Mesothelial cell of epicardium (in vitro differentiated cells): Measurements from ENCODE around the gene PGR. TPM values are rescaled to one million over a fixed set of nuclear protein-coding genes. Genes with fewer than 3 reads are reported as not detected.

ENCODE experiments used
- DNase-seq, 2 experiments: peaks; one replicate each; pipeline ENCODE4 v3.0.0; 2021; ENCODE audit warnings: low spot score in 2 of 2; ENCODE audit not compliant: unreplicated experiment in 2 of 2
- H3K27ac Mint-ChIP-seq: 2 replicates; pipeline ENCODE4 v1.8.0; 2021; ENCODE audit warnings: mixed read lengths
- H3K27me3 Mint-ChIP-seq: 2 replicates; pipeline ENCODE4 v1.8.0; 2021; ENCODE audit warnings: low read depth, mixed read lengths
- H3K36me3 Mint-ChIP-seq: 2 replicates; pipeline ENCODE4 v1.8.0; 2021; ENCODE audit warnings: mixed read lengths
- H3K4me1 Mint-ChIP-seq: 2 replicates; pipeline ENCODE4 v1.8.0; 2021; ENCODE audit warnings: mixed read lengths
- H3K4me3 Mint-ChIP-seq: 2 replicates; pipeline ENCODE4 v1.8.0; 2021; ENCODE audit warnings: mild to moderate bottlenecking, moderate library complexity, mixed read lengths
- H3K9me3 Mint-ChIP-seq: 2 replicates; pipeline ENCODE4 v1.8.0; 2021; ENCODE audit warnings: mixed read lengths
- total RNA-seq: library from RNA; stranded (reverse); gene quantifications from 3 replicates; pipeline ENCODE4 v1.2.1, GENCODE V29; 2021
- TF ChIP-seq, protein P1 (sequence below): fragments of 200-600 bp; sonication (generic); IDR thresholded peaks from one replicate; pipeline ENCODE4 v1.5.0; 2021; ENCODE audit warnings: antibody characterized with exemption; ENCODE audit not compliant: unreplicated experiment

PGR gene
- total RNA-seq, 1 donor from 2014 or later, result 0.02 TPM

DNA sequence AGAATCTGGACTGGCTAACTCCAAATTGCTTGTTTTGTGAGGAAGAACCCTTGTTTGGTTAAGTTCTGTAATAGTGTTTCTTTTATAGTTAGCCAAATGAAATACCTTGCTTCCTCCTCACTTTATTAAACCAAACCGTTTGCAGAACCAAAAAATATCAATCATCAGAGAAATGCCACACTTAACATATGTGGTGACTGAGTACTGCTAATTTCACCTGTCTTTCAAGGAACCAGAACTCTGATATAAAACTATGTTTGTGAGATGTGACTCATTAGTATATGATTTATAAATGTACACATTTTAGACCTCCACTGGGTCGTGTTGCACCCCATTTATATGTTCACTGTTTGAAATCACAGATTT lies 119.9 kb downstream of the PGR start:
- no peaks in the 10 kb centered on the region for H3K9me3 Mint-ChIP-seq
- H3K4me3 Mint-ChIP-seq, result no peak overlapping the region
- TF ChIP-seq, protein P1, sequence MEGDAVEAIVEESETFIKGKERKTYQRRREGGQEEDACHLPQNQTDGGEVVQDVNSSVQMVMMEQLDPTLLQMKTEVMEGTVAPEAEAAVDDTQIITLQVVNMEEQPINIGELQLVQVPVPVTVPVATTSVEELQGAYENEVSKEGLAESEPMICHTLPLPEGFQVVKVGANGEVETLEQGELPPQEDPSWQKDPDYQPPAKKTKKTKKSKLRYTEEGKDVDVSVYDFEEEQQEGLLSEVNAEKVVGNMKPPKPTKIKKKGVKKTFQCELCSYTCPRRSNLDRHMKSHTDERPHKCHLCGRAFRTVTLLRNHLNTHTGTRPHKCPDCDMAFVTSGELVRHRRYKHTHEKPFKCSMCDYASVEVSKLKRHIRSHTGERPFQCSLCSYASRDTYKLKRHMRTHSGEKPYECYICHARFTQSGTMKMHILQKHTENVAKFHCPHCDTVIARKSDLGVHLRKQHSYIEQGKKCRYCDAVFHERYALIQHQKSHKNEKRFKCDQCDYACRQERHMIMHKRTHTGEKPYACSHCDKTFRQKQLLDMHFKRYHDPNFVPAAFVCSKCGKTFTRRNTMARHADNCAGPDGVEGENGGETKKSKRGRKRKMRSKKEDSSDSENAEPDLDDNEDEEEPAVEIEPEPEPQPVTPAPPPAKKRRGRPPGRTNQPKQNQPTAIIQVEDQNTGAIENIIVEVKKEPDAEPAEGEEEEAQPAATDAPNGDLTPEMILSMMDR, result no peak
- no peak for DNase-seq
- H3K27ac Mint-ChIP-seq, result no peak overlapping the region
- H3K36me3 Mint-ChIP-seq, result no peaks in the 10 kb centered on the region
- peaks cover 2% of the 10 kb centered on the region for H3K27me3 Mint-ChIP-seq
- H3K4me1 Mint-ChIP-seq, result no peaks in the 10 kb centered on the region

DNA sequence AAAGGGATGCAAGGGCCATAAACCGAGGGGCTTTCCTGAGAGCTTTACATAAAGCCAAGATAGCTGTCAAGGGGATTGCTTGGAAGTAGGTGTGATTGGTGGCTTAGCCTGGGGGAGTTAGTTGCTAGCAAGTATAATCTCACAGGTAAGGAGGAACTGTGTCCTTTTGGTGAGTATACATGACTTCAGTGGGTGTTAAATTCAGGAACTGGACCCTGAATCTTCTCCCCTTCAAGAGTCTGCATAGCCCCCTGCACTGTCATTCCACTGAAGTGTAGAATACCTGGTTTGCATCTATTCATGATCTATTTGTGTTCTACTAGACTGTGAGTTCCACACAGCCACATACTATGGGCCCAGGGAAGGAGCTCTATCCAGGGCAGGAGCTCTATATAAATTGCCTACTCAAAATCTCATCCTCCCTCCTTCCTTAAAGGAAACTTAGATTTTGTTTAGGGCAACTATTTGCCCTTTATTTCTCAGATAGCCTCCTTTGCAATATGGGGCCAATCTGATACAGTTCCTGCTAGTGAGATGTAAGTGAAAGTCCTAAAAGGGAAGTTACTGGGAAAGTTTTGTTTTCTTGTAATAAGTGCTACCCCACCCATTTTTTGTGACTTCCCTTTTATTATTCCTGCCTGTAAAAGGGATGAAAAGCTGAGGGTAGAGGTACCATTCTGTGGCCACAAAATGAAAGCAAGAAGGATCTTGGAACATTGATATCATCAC lies 120.5 kb downstream of the PGR start:
- no peaks in the 10 kb centered on the region for H3K9me3 Mint-ChIP-seq
- no peaks in the 10 kb centered on the region for H3K4me1 Mint-ChIP-seq
- H3K36me3 Mint-ChIP-seq, result no peaks in the 10 kb centered on the region
- no peak overlapping the region for H3K4me3 Mint-ChIP-seq
- peaks cover 2% of the 10 kb centered on the region for H3K27me3 Mint-ChIP-seq
- DNase-seq, result no peak
- TF ChIP-seq, protein P1, result no peak
- H3K27ac Mint-ChIP-seq, result no peak overlapping the region

DNA sequence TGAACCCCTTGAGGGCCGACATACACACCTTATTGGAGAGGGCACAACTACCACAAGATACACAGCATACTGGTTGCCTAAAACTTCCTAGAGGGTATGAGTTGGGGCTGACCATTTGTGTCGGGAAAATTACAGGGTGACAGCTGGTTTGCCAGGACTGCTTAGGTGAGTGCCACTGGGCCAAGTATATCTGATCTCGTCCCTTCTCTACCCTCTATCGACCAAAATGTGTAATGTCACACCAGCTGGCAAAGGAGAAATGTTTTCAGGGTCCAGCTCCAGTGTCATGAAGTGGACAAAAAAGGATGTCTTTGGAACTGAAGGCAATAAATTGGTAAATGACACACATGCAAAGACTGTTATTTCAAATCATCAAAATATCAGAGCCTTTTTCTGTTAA lies 126.1 kb downstream of the PGR start:
- no peak overlapping the region for H3K4me3 Mint-ChIP-seq
- H3K27ac Mint-ChIP-seq, result no peak overlapping the region
- no peaks in the 10 kb centered on the region for H3K4me1 Mint-ChIP-seq
- no peak for DNase-seq
- H3K36me3 Mint-ChIP-seq, result no peaks in the 10 kb centered on the region
- TF ChIP-seq, protein P1, result no peak
- peaks cover 2% of the 10 kb centered on the region for H3K27me3 Mint-ChIP-seq
- H3K9me3 Mint-ChIP-seq, result no peaks in the 10 kb centered on the region

DNA sequence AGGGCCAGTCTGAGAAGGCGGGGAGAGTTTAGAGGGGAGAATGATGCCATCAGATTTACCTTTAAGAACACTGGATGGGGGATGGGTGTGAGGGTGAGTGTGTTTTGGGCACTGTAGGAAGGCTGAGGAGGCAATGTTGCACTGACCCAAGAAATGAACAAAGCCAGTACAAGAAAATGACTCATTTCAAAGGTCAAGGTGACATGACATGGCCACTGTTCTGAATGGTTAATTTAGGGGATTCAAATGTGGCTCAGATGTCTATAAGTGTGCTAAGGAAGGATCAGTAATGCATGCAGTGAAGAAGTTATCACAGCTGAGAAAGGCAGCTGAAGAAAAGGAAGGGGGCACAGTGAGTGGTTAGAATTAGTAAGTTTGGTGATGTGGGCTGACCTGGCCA lies 129.9 kb downstream of the PGR start:
- H3K4me3 Mint-ChIP-seq, result no peak overlapping the region
- TF ChIP-seq, protein P1, result no peak
- H3K4me1 Mint-ChIP-seq, result no peaks in the 10 kb centered on the region
- H3K9me3 Mint-ChIP-seq, result no peaks in the 10 kb centered on the region
- H3K27ac Mint-ChIP-seq, result no peak overlapping the region
- peaks cover 2% of the 10 kb centered on the region for H3K27me3 Mint-ChIP-seq
- no peak for DNase-seq
- H3K36me3 Mint-ChIP-seq, result no peaks in the 10 kb centered on the region

DNA sequence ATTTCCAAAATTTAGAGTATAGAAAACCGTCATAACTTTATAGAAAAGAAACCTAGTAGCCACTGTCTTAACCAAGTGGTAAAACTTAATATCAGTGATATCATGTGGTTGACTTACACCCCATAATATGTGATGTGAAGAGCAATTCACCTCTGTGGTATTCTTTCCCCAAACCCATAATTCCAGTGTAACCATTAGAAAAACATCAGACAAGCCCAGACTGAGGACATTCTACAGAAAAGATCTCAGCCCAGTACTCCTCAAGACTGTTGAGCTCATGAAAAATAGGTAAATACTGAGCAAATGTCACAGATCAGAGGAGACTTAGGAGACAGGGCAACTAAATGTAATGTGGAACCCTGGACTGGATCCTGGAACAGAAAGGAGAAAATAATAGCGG lies 134.6 kb downstream of the PGR start:
- no peak overlapping the region for H3K27ac Mint-ChIP-seq
- DNase-seq, result no peak
- peaks cover 4% of the 10 kb centered on the region for H3K4me1 Mint-ChIP-seq
- no peaks in the 10 kb centered on the region for H3K27me3 Mint-ChIP-seq
- no peaks in the 10 kb centered on the region for H3K9me3 Mint-ChIP-seq
- no peak overlapping the region for H3K4me3 Mint-ChIP-seq
- TF ChIP-seq, protein P1, result no peak
- H3K36me3 Mint-ChIP-seq, result no peaks in the 10 kb centered on the region
